K562 (cell line): ENCODE measurements around the gene ASB6. TPM values are rescaled to one million over a fixed set of nuclear protein-coding genes. Genes with fewer than 3 reads are reported as not detected.

Source experiments
- ADNP ChIP-seq: fragments of 200-800 bp; sonication (Bioruptor generic); IDR thresholded peaks from 2 replicates; pipeline ENCODE4 v1.6.1; 2016; ENCODE audit warnings: missing genetic modification characterization, missing compliant biosample characterization
- HSF4 ChIP-seq: fragments of 250-450 bp; sonication (Bioruptor Pico); IDR thresholded peaks from 2 replicates; pipeline ENCODE4 v2.1.2; 2022; ENCODE audit warnings: mild to moderate bottlenecking, moderate library complexity, borderline replicate concordance
- NFXL1 ChIP-seq: fragments of 450-650 bp; formaldehyde crosslinking; IDR thresholded peaks from 2 replicates; pipeline ENCODE4 v1.4.0; 2021; ENCODE audit warnings: mild to moderate bottlenecking
- NONO ChIP-seq, 2 experiments: fragments of 200-400 bp in 1 of 2; fragments of 450-650 bp in 1 of 2; formaldehyde crosslinking in 1 of 2; IDR thresholded peaks; 2 replicates each; pipeline ENCODE4 v1.6.1; 2017; ENCODE audit warnings: low read depth in 2 of 2, mild to moderate bottlenecking in 2 of 2, moderate library complexity in 2 of 2, low read length in 1 of 2
- PHF20 ChIP-seq: fragments of 450-650 bp; IDR thresholded peaks from 2 replicates; pipeline ENCODE4 v1.6.1; 2018; ENCODE audit not compliant: partially characterized antibody
- SREBF2 ChIP-seq: sonication (generic); formaldehyde crosslinking; IDR thresholded peaks from 2 replicates; pipeline ENCODE4 v1.4.0; 2020; ENCODE audit warnings: mild to moderate bottlenecking, missing genetic modification reagents
- U2AF2 ChIP-seq: fragments of 200-400 bp; formaldehyde crosslinking; optimal IDR thresholded peaks from 2 replicates; pipeline ENCODE3; 2017; ENCODE audit warnings: low read depth, mild to moderate bottlenecking, low read length
- ZBTB17 ChIP-seq: fragments of 450-650 bp; formaldehyde crosslinking; IDR thresholded peaks from 2 replicates; pipeline ENCODE4 v1.4.0; 2020; ENCODE audit warnings: mild to moderate bottlenecking
- ZKSCAN1 ChIP-seq: fragments of 150-350 bp; IDR thresholded peaks from 2 replicates; pipeline ENCODE4 v1.6.1; 2016; ENCODE audit warnings: low read depth, low read length
- polyA plus RNA-seq, 8 experiments: library from polyadenylated mRNA; depleted of rRNA in 4 of 8; stranded (reverse) in 5 of 8; unstranded in 3 of 8; fragments of >200 nt; fragmentation: Nextera tagmentation in 2 of 8; fragmentation: Illumina TruSeq in 1 of 8; extraction: Ambion mirVana in 2 of 8; extraction: Trizol in 1 of 8; gene quantifications; 2 replicates each; pipeline versions ENCODE4 v1.2.1 to v1.2.3, GENCODE V29; 2011 to 2014; ENCODE audit warnings: inconsistent platforms in 1 of 8, missing spikeins in 1 of 8
- total RNA-seq, 7 experiments: library from RNA; depleted of rRNA in 6 of 7; stranded (reverse); fragments of >200 nt in 6 of 7; fragmentation: Illumina TruSeq in 2 of 7; extraction: Trizol in 2 of 7; gene quantifications; 2 replicates each; pipeline versions ENCODE4 v1.2.1 to v1.2.3, GENCODE V29; 2011 to 2021; ENCODE audit warnings: low replicate concordance in 1 of 7
- TF ChIP-seq, protein P1 (sequence below): fragments of 450-650 bp; IDR thresholded peaks from 2 replicates; pipeline ENCODE4 v1.6.1; 2018; ENCODE audit not compliant: partially characterized antibody
- TF ChIP-seq, protein P2 (sequence below): fragments of 250-450 bp; sonication (Bioruptor Pico); IDR thresholded peaks from 2 replicates; pipeline ENCODE4 v1.8.0; 2022; ENCODE audit warnings: moderate library complexity, mild to moderate bottlenecking, inconsistent platforms
- TF ChIP-seq, protein P3 (sequence below): fragments of 250-450 bp; sonication (Bioruptor Pico); IDR thresholded peaks from 2 replicates; pipeline ENCODE4 v1.4.0; 2020
- TF ChIP-seq, protein P4 (sequence below), 2 experiments: fragments of 450-650 bp in 1 of 2; sonication (generic) in 1 of 2; formaldehyde crosslinking in 1 of 2; IDR thresholded peaks in 1 of 2; conservative IDR thresholded peaks in 1 of 2; 2 replicates each; pipeline versions ENCODE4 v1.6.1 to v1.8.1; 2016 to 2023; ENCODE audit warnings: mild to moderate bottlenecking in 2 of 2, moderate library complexity in 2 of 2, inconsistent platforms in 1 of 2, missing genetic modification reagents in 1 of 2
- TF ChIP-seq, protein P5 (sequence below): sonication (generic); formaldehyde crosslinking; IDR thresholded peaks from 2 replicates; pipeline ENCODE4 v1.8.1; 2023; ENCODE audit warnings: missing genetic modification reagents, mild to moderate bottlenecking, borderline replicate concordance

ASB6 gene
- total and polyA plus RNA-seq, 9 of the 15 experiments (the other 6 are each of a cell fraction or from before 2014, with no cell fraction given) = 0.92 to 17.8 (median 11.3) TPM

DNA sequence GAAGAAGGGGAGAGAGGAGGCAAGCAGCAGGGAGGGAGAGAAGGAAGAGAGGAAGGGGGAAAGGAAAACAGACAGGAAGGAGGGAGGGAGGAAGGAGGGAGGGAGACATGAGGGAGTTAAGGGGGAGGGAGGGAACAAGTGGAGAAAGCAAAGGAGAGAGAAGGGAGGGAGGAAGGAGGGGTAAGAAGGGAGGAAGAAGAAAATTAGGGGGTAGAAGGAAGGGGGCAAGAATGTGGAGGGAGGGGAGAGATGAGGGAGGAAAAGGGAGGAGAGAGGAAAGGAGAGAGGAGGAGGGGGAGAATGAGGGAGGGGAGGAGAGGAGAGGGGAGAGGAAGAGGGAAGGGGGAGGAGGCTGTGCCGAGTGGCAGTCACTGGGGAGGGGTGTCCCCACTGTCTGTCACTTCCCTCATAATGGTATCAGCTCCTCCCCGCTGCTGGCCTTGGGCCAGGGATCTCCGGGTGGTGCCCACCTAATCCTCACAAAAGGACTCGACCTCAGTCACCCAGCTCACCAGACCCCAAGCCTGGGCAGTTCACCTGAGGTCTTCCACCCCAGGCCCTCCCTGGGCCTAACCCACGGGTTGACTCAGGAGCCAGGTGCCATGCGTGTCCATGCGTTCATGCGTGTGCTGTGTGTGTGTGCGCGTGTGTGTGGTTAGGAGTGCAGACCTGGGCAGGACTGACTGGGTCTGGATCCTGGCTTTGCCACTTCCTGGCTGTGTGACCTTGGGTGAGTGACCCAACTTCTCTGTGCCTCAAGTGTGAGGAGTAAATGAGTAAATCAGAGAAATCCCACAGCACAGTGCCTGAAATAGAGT, 39.1 kb downstream of the ASB6 start (continued):
- TF ChIP-seq ADNP = peak; percentile 78; the same call in 1 of the 2 replicates
- TF ChIP-seq NONO (IDR thresholded peaks at IDR 0.05; ENCODE audit: low read depth in 2 of 2, low read length in 1 of 2) = no peak
- TF ChIP-seq, protein P1, sequence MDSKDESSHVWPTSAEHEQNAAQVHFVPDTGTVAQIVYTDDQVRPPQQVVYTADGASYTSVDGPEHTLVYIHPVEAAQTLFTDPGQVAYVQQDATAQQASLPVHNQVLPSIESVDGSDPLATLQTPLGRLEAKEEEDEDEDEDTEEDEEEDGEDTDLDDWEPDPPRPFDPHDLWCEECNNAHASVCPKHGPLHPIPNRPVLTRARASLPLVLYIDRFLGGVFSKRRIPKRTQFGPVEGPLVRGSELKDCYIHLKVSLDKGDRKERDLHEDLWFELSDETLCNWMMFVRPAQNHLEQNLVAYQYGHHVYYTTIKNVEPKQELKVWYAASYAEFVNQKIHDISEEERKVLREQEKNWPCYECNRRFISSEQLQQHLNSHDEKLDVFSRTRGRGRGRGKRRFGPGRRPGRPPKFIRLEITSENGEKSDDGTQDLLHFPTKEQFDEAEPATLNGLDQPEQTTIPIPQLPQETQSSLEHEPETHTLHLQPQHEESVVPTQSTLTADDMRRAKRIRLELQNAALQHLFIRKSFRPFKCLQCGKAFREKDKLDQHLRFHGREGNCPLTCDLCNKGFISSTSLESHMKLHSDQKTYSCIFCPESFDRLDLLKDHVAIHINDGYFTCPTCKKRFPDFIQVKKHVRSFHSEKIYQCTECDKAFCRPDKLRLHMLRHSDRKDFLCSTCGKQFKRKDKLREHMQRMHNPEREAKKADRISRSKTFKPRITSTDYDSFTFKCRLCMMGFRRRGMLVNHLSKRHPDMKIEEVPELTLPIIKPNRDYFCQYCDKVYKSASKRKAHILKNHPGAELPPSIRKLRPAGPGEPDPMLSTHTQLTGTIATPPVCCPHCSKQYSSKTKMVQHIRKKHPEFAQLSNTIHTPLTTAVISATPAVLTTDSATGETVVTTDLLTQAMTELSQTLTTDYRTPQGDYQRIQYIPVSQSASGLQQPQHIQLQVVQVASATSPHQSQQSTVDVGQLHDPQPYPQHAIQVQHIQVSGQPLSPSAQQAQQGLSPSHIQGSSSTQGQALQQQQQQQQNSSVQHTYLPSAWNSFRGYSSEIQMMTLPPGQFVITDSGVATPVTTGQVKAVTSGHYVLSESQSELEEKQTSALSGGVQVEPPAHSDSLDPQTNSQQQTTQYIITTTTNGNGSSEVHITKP = peak; percentile 76
- TF ChIP-seq SREBF2 (CRISPR knock-in tag) = no peak
- TF ChIP-seq, protein P2, sequence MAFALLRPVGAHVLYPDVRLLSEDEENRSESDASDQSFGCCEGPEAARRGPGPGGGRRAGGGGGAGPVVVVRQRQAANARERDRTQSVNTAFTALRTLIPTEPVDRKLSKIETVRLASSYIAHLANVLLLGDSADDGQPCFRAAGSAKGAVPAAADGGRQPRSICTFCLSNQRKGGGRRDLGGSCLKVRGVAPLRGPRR = no peak
- TF ChIP-seq NFXL1 (CRISPR knock-in tag) = no peak
- TF ChIP-seq, protein P3, sequence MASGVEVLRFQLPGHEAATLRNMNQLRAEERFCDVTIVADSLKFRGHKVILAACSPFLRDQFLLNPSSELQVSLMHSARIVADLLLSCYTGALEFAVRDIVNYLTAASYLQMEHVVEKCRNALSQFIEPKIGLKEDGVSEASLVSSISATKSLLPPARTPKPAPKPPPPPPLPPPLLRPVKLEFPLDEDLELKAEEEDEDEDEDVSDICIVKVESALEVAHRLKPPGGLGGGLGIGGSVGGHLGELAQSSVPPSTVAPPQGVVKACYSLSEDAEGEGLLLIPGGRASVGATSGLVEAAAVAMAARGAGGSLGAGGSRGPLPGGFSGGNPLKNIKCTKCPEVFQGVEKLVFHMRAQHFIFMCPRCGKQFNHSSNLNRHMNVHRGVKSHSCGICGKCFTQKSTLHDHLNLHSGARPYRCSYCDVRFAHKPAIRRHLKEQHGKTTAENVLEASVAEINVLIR (CRISPR knock-in tag) = no peak
- no peak for TF ChIP-seq ZBTB17 (CRISPR knock-in tag)
- TF ChIP-seq, protein P4, sequence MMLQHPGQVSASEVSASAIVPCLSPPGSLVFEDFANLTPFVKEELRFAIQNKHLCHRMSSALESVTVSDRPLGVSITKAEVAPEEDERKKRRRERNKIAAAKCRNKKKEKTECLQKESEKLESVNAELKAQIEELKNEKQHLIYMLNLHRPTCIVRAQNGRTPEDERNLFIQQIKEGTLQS (IDR thresholded peaks at IDR 0.05) = no peak
- TF ChIP-seq, protein P4 (CRISPR knock-in tag; conservative IDR thresholded peaks at IDR 0.05) = no peak
- TF ChIP-seq PHF20 = peak; percentile 19
- no peak for TF ChIP-seq ZKSCAN1
- TF ChIP-seq HSF4 (CRISPR knock-in tag) = no peak
- TF ChIP-seq, protein P5, sequence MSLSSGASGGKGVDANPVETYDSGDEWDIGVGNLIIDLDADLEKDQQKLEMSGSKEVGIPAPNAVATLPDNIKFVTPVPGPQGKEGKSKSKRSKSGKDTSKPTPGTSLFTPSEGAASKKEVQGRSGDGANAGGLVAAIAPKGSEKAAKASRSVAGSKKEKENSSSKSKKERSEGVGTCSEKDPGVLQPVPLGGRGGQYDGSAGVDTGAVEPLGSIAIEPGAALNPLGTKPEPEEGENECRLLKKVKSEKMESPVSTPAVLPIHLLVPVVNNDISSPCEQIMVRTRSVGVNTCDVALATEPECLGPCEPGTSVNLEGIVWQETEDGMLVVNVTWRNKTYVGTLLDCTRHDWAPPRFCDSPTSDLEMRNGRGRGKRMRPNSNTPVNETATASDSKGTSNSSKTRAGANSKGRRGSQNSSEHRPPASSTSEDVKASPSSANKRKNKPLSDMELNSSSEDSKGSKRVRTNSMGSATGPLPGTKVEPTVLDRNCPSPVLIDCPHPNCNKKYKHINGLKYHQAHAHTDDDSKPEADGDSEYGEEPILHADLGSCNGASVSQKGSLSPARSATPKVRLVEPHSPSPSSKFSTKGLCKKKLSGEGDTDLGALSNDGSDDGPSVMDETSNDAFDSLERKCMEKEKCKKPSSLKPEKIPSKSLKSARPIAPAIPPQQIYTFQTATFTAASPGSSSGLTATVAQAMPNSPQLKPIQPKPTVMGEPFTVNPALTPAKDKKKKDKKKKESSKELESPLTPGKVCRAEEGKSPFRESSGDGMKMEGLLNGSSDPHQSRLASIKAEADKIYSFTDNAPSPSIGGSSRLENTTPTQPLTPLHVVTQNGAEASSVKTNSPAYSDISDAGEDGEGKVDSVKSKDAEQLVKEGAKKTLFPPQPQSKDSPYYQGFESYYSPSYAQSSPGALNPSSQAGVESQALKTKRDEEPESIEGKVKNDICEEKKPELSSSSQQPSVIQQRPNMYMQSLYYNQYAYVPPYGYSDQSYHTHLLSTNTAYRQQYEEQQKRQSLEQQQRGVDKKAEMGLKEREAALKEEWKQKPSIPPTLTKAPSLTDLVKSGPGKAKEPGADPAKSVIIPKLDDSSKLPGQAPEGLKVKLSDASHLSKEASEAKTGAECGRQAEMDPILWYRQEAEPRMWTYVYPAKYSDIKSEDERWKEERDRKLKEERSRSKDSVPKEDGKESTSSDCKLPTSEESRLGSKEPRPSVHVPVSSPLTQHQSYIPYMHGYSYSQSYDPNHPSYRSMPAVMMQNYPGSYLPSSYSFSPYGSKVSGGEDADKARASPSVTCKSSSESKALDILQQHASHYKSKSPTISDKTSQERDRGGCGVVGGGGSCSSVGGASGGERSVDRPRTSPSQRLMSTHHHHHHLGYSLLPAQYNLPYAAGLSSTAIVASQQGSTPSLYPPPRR = no peak
- TF ChIP-seq U2AF2 = no peak
